GM12878 (cell line): ENCODE data around the gene FAM118B. TPM values are rescaled to one million over a fixed set of nuclear protein-coding genes. Genes with fewer than 3 reads are reported as not detected.

Source experiments
- ASH2L ChIP-seq: fragments of 300-600, 200-600 bp; sonication (generic); IDR thresholded peaks from 2 replicates; pipeline ENCODE4 v1.6.1; 2017; ENCODE audit warnings: low read depth, mild to moderate bottlenecking, borderline replicate concordance
- CBX3 ChIP-seq: fragments of 200-600 bp; sonication (generic); IDR thresholded peaks from 2 replicates; pipeline ENCODE4 v1.6.1; 2016; ENCODE audit warnings: low read depth, borderline replicate concordance
- GABPA ChIP-seq: IDR thresholded peaks from 2 replicates; pipeline ENCODE4 v1.6.1; 2014; ENCODE audit warnings: antibody characterized with exemption, low read depth, mild to moderate bottlenecking, inconsistent platforms
- IKZF2 ChIP-seq, 2 experiments: fragments of 450-650 bp; IDR thresholded peaks; 2 replicates each; pipeline ENCODE4 v1.6.1; 2017; ENCODE audit warnings: mild to moderate bottlenecking in 2 of 2, moderate library complexity in 2 of 2
- IRF5 ChIP-seq: fragments of 450-650 bp; IDR thresholded peaks from 2 replicates; pipeline ENCODE4 v1.6.1; 2017; ENCODE audit warnings: borderline replicate concordance
- MYC ChIP-seq: IDR thresholded peaks from 2 replicates; pipeline ENCODE4 v1.6.1; 2011; ENCODE audit warnings: mild to moderate bottlenecking, low read length, moderate library complexity, inconsistent platforms; ENCODE audit not compliant: insufficient read depth, insufficient replicate concordance, insufficient read length, severe bottlenecking
- RELA ChIP-seq: fragments of 450-650 bp; IDR thresholded peaks from 2 replicates; pipeline ENCODE4 v1.8.0; 2014; ENCODE audit warnings: borderline replicate concordance; ENCODE audit not compliant: partially characterized antibody
- RUNX3 ChIP-seq: IDR thresholded peaks from 2 replicates; pipeline ENCODE4 v1.6.1; 2012; ENCODE audit warnings: low read length, inconsistent platforms
- SMAD5 ChIP-seq: IDR thresholded peaks from 2 replicates; pipeline ENCODE4 v1.6.1; 2016; ENCODE audit warnings: antibody characterized with exemption, low read depth
- SMC3 ChIP-seq: IDR thresholded peaks from 2 replicates; pipeline ENCODE4 v1.6.1; 2011; ENCODE audit warnings: low read length, improper control_type of control experiment, borderline replicate concordance
- SREBF1 ChIP-seq: IDR thresholded peaks from 2 replicates; pipeline ENCODE4 v1.6.1; 2012; ENCODE audit warnings: mild to moderate bottlenecking, low read length
- ZZZ3 ChIP-seq: IDR thresholded peaks from 2 replicates; pipeline ENCODE4 v1.6.1; 2011; ENCODE audit warnings: low read depth; ENCODE audit not compliant: control insufficient read depth, insufficient read length
- polyA plus RNA-seq, 11 experiments: library from polyadenylated mRNA; depleted of rRNA in 4 of 11; unstranded in 6 of 11; stranded (reverse) in 5 of 11; fragments of >200 nt; fragmentation: Nextera tagmentation in 4 of 11; fragmentation: Illumina TruSeq in 1 of 11; extraction: Ambion mirVana in 4 of 11; extraction: Trizol in 1 of 11; gene quantifications; 1 replicate in 1 of 11; 2 replicates in 10 of 11; pipeline versions ENCODE4 v1.2.1 to v1.2.3, GENCODE V29; 2011 to 2016; ENCODE audit warnings: inconsistent platforms in 2 of 11, missing spikeins in 2 of 11, low read depth in 1 of 11
- total RNA-seq, 4 experiments: library from RNA; depleted of rRNA in 3 of 4; stranded (reverse); fragments of >200 nt in 3 of 4; fragmentation: Illumina TruSeq in 1 of 4; extraction: Trizol in 1 of 4; gene quantifications; 2 replicates each; pipeline versions ENCODE4 v1.2.1 to v1.2.3, GENCODE V29; 2013 to 2021
- TF ChIP-seq, protein P1 (sequence below): fragments of 450-650 bp; formaldehyde crosslinking; IDR thresholded peaks from 2 replicates; pipeline ENCODE4 v1.4.0; 2020; ENCODE audit warnings: mild to moderate bottlenecking, moderate library complexity
- TF ChIP-seq, protein P2 (sequence below): fragments of 450-650 bp; IDR thresholded peaks from 2 replicates; pipeline ENCODE4 v1.6.1; 2016; ENCODE audit warnings: mild to moderate bottlenecking, moderate library complexity, borderline replicate concordance
- TF ChIP-seq, protein P3 (sequence below): IDR thresholded peaks from 2 replicates; pipeline ENCODE4 v1.6.1; 2011; ENCODE audit warnings: mild to moderate bottlenecking, low read depth, low read length, moderate library complexity; ENCODE audit not compliant: insufficient replicate concordance
- TF ChIP-seq, protein P4 (sequence below), 3 experiments: IDR thresholded peaks in 2 of 3; conservative IDR thresholded peaks in 1 of 3; 2 replicates each; pipeline ENCODE4 v1.5.1; 2011; ENCODE audit warnings: low read depth in 3 of 3, low read length in 3 of 3, mild to moderate bottlenecking in 3 of 3, control low read depth in 2 of 3, moderate library complexity in 2 of 3, inconsistent platforms in 1 of 3, mixed read lengths in 1 of 3; ENCODE audit not compliant: control insufficient read depth in 2 of 3, insufficient read depth in 1 of 3; ENCODE audit errors: extremely low read depth in 1 of 3

Gene FAM118B
- total and polyA plus RNA-seq, 10 of the 15 experiments (the other 5 are each of a cell fraction or from before 2014, with no cell fraction given), result 12.8 to 29.7 (median 16.5) TPM

DNA sequence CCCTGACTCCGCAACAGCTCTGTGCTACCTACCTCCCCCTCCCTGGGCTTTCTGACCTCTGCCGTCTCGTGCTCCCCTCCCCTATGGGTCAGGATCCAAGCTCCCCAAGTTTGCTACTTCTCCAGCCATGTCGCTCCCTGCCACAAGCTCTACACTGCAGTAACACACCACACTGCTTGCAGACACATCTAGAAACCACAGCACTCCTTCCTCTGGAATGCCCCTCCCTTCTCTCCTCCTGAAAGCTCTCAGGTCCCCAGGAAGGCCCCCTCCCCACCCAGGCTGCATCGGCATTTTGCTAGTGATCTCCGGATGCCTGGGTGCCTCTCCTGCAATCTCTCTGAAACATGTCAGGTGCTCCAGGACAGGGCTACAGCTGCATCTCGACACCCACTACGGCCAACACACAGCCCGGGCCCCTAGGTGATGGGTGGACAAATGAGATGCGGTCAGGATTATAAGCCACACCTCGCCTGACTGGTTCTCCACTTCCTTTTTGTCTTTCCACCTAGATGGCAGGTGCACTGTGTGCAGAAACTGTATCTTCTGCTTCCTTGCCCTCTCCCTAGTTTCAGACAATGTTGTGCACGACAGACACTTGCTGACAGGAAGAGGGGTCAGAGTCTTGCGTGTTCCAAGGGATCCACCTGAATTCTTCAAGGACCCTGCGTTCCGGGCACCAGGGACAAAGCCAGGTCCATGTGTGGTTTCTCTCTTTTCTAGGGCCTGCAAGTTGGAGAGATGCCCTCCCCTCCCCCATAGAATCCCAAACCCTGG lies 23.1 kb upstream of the FAM118B start (continued):
- TF ChIP-seq, protein P1, sequence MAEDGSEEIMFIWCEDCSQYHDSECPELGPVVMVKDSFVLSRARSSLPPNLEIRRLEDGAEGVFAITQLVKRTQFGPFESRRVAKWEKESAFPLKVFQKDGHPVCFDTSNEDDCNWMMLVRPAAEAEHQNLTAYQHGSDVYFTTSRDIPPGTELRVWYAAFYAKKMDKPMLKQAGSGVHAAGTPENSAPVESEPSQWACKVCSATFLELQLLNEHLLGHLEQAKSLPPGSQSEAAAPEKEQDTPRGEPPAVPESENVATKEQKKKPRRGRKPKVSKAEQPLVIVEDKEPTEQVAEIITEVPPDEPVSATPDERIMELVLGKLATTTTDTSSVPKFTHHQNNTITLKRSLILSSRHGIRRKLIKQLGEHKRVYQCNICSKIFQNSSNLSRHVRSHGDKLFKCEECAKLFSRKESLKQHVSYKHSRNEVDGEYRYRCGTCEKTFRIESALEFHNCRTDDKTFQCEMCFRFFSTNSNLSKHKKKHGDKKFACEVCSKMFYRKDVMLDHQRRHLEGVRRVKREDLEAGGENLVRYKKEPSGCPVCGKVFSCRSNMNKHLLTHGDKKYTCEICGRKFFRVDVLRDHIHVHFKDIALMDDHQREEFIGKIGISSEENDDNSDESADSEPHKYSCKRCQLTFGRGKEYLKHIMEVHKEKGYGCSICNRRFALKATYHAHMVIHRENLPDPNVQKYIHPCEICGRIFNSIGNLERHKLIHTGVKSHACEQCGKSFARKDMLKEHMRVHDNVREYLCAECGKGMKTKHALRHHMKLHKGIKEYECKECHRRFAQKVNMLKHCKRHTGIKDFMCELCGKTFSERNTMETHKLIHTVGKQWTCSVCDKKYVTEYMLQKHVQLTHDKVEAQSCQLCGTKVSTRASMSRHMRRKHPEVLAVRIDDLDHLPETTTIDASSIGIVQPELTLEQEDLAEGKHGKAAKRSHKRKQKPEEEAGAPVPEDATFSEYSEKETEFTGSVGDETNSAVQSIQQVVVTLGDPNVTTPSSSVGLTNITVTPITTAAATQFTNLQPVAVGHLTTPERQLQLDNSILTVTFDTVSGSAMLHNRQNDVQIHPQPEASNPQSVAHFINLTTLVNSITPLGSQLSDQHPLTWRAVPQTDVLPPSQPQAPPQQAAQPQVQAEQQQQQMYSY (CRISPR knock-in tag), result no peak
- TF ChIP-seq ASH2L, result no peak
- TF ChIP-seq, protein P2, sequence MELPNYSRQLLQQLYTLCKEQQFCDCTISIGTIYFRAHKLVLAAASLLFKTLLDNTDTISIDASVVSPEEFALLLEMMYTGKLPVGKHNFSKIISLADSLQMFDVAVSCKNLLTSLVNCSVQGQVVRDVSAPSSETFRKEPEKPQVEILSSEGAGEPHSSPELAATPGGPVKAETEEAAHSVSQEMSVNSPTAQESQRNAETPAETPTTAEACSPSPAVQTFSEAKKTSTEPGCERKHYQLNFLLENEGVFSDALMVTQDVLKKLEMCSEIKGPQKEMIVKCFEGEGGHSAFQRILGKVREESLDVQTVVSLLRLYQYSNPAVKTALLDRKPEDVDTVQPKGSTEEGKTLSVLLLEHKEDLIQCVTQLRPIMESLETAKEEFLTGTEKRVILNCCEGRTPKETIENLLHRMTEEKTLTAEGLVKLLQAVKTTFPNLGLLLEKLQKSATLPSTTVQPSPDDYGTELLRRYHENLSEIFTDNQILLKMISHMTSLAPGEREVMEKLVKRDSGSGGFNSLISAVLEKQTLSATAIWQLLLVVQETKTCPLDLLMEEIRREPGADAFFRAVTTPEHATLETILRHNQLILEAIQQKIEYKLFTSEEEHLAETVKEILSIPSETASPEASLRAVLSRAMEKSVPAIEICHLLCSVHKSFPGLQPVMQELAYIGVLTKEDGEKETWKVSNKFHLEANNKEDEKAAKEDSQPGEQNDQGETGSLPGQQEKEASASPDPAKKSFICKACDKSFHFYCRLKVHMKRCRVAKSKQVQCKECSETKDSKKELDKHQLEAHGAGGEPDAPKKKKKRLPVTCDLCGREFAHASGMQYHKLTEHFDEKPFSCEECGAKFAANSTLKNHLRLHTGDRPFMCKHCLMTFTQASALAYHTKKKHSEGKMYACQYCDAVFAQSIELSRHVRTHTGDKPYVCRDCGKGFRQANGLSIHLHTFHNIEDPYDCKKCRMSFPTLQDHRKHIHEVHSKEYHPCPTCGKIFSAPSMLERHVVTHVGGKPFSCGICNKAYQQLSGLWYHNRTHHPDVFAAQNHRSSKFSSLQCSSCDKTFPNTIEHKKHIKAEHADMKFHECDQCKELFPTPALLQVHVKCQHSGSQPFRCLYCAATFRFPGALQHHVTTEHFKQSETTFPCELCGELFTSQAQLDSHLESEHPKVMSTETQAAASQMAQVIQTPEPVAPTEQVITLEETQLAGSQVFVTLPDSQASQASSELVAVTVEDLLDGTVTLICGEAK, result no peak
- TF ChIP-seq, protein P3, sequence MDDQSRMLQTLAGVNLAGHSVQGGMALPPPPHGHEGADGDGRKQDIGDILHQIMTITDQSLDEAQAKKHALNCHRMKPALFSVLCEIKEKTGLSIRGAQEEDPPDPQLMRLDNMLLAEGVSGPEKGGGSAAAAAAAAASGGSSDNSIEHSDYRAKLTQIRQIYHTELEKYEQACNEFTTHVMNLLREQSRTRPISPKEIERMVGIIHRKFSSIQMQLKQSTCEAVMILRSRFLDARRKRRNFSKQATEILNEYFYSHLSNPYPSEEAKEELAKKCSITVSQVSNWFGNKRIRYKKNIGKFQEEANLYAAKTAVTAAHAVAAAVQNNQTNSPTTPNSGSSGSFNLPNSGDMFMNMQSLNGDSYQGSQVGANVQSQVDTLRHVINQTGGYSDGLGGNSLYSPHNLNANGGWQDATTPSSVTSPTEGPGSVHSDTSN, result no peak
- TF ChIP-seq ZZZ3, result no peak
- TF ChIP-seq SMC3, result no peak
- no peak for TF ChIP-seq RELA
- TF ChIP-seq IRF5, result no peak
- no peak for TF ChIP-seq MYC
- TF ChIP-seq RUNX3, result peak; percentile 93
- TF ChIP-seq SMAD5, result no peak
- TF ChIP-seq GABPA, result no peak
- TF ChIP-seq, protein P4, sequence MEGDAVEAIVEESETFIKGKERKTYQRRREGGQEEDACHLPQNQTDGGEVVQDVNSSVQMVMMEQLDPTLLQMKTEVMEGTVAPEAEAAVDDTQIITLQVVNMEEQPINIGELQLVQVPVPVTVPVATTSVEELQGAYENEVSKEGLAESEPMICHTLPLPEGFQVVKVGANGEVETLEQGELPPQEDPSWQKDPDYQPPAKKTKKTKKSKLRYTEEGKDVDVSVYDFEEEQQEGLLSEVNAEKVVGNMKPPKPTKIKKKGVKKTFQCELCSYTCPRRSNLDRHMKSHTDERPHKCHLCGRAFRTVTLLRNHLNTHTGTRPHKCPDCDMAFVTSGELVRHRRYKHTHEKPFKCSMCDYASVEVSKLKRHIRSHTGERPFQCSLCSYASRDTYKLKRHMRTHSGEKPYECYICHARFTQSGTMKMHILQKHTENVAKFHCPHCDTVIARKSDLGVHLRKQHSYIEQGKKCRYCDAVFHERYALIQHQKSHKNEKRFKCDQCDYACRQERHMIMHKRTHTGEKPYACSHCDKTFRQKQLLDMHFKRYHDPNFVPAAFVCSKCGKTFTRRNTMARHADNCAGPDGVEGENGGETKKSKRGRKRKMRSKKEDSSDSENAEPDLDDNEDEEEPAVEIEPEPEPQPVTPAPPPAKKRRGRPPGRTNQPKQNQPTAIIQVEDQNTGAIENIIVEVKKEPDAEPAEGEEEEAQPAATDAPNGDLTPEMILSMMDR (IDR thresholded peaks at IDR 0.05 in 2 of 3, conservative IDR thresholded peaks at IDR 0.05 in 1 of 3; ENCODE audit: control insufficient read depth in 2 of 3, extremely low read depth in 1 of 3, insufficient read depth in 1 of 3, low read depth in 3 of 3, low read length in 3 of 3), result no peak
- peak in 1 of 2 experiments; percentile 58; a peak in 3 of 4 replicates for TF ChIP-seq IKZF2 (IDR thresholded peaks at IDR 0.05)
- TF ChIP-seq SREBF1, result no peak
- TF ChIP-seq CBX3, result no peak
